HG03103 (cell line): Measurements from ENCODE around the gene KLK12.

ENCODE experiments used
- ATAC-seq: cut with Tn5 transposase; IDR thresholded peaks from one replicate; pipeline ENCODE4 v1.9.1; 2021; ENCODE audit warnings: low read depth; ENCODE audit not compliant: unreplicated experiment

Gene KLK12

GRCh38 chr19:51034704-51035103, at the start of gene KLK12:
Gene KLK12, minus strand, starts transcription at chr19:51035002. Its CDS starts 381 bp downstream, at chr19:51034621.
- ATAC-seq, result no peak

GRCh38 chr19:51084505-51084904, 49.7 kb upstream of the KLK12 start:
- ATAC-seq, result no peak

GRCh38 chr19:51083783-51084182, 49.0 kb upstream of the KLK12 start:
- ATAC-seq, result no peak

- ATAC-seq, result no peak
Measured at GRCh38 chr19:51083181-51083580, 48.4 kb upstream of the KLK12 start.

- no peak for ATAC-seq
Measured at GRCh38 chr19:51082611-51083010, 47.8 kb upstream of the KLK12 start, which contains the start of gene KLK14. Gene KLK14, minus strand, starts transcription at chr19:51082887. Its CDS starts 273 bp downstream, at chr19:51082614.

- no peak for ATAC-seq
Measured at GRCh38 chr19:51081476-51081875, 46.7 kb upstream of the KLK12 start.

GRCh38 chr19:51079481-51080110, 44.8 kb upstream of the KLK12 start:
- ATAC-seq, result no peak

- ATAC-seq, result no peak
Measured at GRCh38 chr19:51078731-51079130, 43.9 kb upstream of the KLK12 start.

- ATAC-seq, result no peak
Measured at GRCh38 chr19:51078104-51078503, 43.3 kb upstream of the KLK12 start.

GRCh38 chr19:51076631-51077213, 41.9 kb upstream of the KLK12 start:
- no peak for ATAC-seq

GRCh38 chr19:51075998-51076397, 41.2 kb upstream of the KLK12 start:
- ATAC-seq, result no peak

GRCh38 chr19:51071095-51071405, 36.2 kb upstream of the KLK12 start:
- no peak for ATAC-seq

GRCh38 chr19:51070334-51071094, 35.7 kb upstream of the KLK12 start:
- no peak for ATAC-seq

GRCh38 chr19:51066393-51067186, 31.8 kb upstream of the KLK12 start:
- ATAC-seq, result no peak

- ATAC-seq, result no peak
Measured at GRCh38 chr19:51065221-51065960, 30.6 kb upstream of the KLK12 start.

GRCh38 chr19:51064534-51065220, 29.9 kb upstream of the KLK12 start, which contains the start of gene KLK13:
Gene KLK13, minus strand, starts transcription at chr19:51065092. Its CDS starts 25 bp downstream, at chr19:51065067.
- no peak for ATAC-seq

- ATAC-seq, result no peak
Measured at GRCh38 chr19:51063664-51064063, 28.9 kb upstream of the KLK12 start.

GRCh38 chr19:51060973-51061372, 26.2 kb upstream of the KLK12 start:
- ATAC-seq, result no peak

- no peak for ATAC-seq
Measured at GRCh38 chr19:51060336-51060735, 25.5 kb upstream of the KLK12 start.

- ATAC-seq, result no peak
Measured at GRCh38 chr19:51059715-51060114, 24.9 kb upstream of the KLK12 start.
